Measurements from ENCODE around the gene MYCBP. TPM values are rescaled to one million over a fixed set of nuclear protein-coding genes. Genes with fewer than 3 reads are reported as not detected.

MYCBP gene
- total and polyA plus RNA-seq, 2 of the 8 experiments (the other 6 are each of a cell fraction or from before 2014, with no cell fraction given) = 22.4 to 38.2 TPM

GRCh38 chr1:38860454-38860795 lies 12.7 kb downstream of the MYCBP start:
- Histone ChIP-seq H2BK12ac (ENCODE audit: low read depth, low read length) (no peak overlapping the region), H2BK5ac (ENCODE audit: low read depth, low read length) (0 out of 2 replicates have a peak overlapping the region, but pooled peaks have one; percentile 29), H4K8ac (ENCODE audit: extremely low read depth, insufficient read depth, low read length) (no peak overlapping the region), H2AFZ (ENCODE audit: low read length) (peak overlapping the region; percentile 92), H4K5ac (ENCODE audit: insufficient read length, low read depth, low read length) (no peak overlapping the region), H3K4me1 (replicated peaks in 1 of 4; ENCODE audit: control insufficient read depth in 3 of 4, insufficient read depth in 4 of 4, low read length in 3 of 4) (peaks cover 0 to 8% (median 2%) of the 10 kb centered on the region in 4 experiments; a peak in 3 of 7 replicates), H3K4me2 (ENCODE audit: insufficient read depth in 1 of 2, low read depth in 2 of 2, low read length in 2 of 2) (peak overlapping the region; percentile 86 to 90), H4K20me1 (replicated peaks in 1 of 2; ENCODE audit: control insufficient read depth in 1 of 2, insufficient read depth in 2 of 2, low read length in 2 of 2) (peaks cover 3% of the 10 kb centered on the region in 2 experiments), H3K27me3 (replicated peaks in 1 of 4; ENCODE audit: control insufficient read depth in 3 of 4, extremely low read depth in 1 of 4, insufficient read depth in 3 of 4, low read length in 3 of 4) (no peaks in the 10 kb centered on the region), H3K56ac (replicated peaks; ENCODE audit: insufficient read length, low read depth, low read length) (no peak overlapping the region), H2BK120ac (replicated peaks; ENCODE audit: low read depth, low read length) (no peak overlapping the region), H3K23me2 (ENCODE audit: low read depth, low read length) (peaks cover 12% of the 10 kb centered on the region), H4K91ac (replicated peaks; ENCODE audit: insufficient read length, low read length) (no peak overlapping the region), H3K79me1 (ENCODE audit: low read depth, low read length) (peaks cover 2% of the 10 kb centered on the region), H3K18ac (ENCODE audit: extremely low read depth, low read length) (no peak overlapping the region), H3K79me2 (ENCODE audit: control insufficient read depth in 1 of 2, insufficient read depth in 2 of 2, low read length in 2 of 2) (peaks cover 3 to 42% of the 10 kb centered on the region in 2 experiments), H3K27ac (ENCODE audit: low read depth, low read length) (no peak overlapping the region), H3K9ac (replicated peaks in 1 of 4; ENCODE audit: extremely low read depth in 1 of 4, low read depth in 3 of 4, low read length in 3 of 4) (peak overlapping the region in 2 of 4 experiments; percentile 75 to 85; a peak in 4 of 7 replicates), H2AK5ac (ENCODE audit: low read depth, low read length) (no peak overlapping the region), H3K9me3 (ENCODE audit: insufficient read depth in 2 of 2, low read depth in 1 of 2, low read length in 1 of 2) (no peaks in the 10 kb centered on the region), H3K23ac (ENCODE audit: insufficient read length) (no peak overlapping the region), H3K36me3 (ENCODE audit: control insufficient read depth in 2 of 4, insufficient read depth in 4 of 4, low read length in 3 of 4) (peaks cover 4 to 30% (median 9%) of the 10 kb centered on the region in 4 experiments; a peak in 6 of 8 replicates), H3K14ac (ENCODE audit: insufficient read length) (no peak overlapping the region), H2BK20ac (ENCODE audit: low read length) (no peak overlapping the region), H3K4ac (replicated peaks; ENCODE audit: insufficient read length, low read depth, low read length) (no peak overlapping the region), H3K4me3 (ENCODE audit: extremely low read depth in 1 of 4, insufficient read depth in 2 of 4, low read depth in 3 of 4, low read length in 4 of 4) (peak overlapping the region; percentile 85 to 96 (median 92)), H2BK15ac (ENCODE audit: low read length) (no peak overlapping the region)
- DNase-seq (ENCODE audit: low read depth in 1 of 2, low spot score in 2 of 2) = no peak
- CTCF ChIA-PET (ENCODE audit: partially characterized antibody) = interaction anchor here (0.6 kb wide), 1 partner anchor 858 kb away, joined by 4 read pairs; no protein-coding TSS in a partner anchor
- FAIRE-seq = no peak
- TF ChIP-seq SIN3A (conservative IDR thresholded peaks at IDR 0.05 in 1 of 2, IDR thresholded peaks at IDR 0.05 in 1 of 2; ENCODE audit: low read depth in 1 of 2, low read length in 2 of 2) (0 out of 4 replicates have a peak, but pooled peaks of 1 of the 2 experiments have one; percentile 31), TCF12 (IDR thresholded peaks at IDR 0.05; ENCODE audit: low read depth, low read length) (no peak)
- POLR2A ChIA-PET (ENCODE audit: partially characterized antibody) = interaction anchor here (0.7 to 1.6 kb wide), 3 partner anchors 13 to 166 kb away, joined by 3 to 6 read pairs (median 4); partner anchors contain the start of genes MYCBP and NDUFS5
- WGBS, 2 experiments (ENCODE audit: extremely low coverage in 1 of 2, insufficient coverage in 1 of 2, insufficient read length in 1 of 2, insufficient replicate concordance in 2 of 2, low coverage in 1 of 2, low lambda C conversion rate in 2 of 2, missing lambda C conversion rate in 1 of 2) = 48% methylated on average over 6 of the region's 6 CpGs; no CpG with 5 or more reads in 1 of the 2 experiments
